ENCODE results near the gene EVI5. TPM values are rescaled to one million over a fixed set of nuclear protein-coding genes. Genes with fewer than 3 reads are reported as not detected.

The EVI5 gene
- total RNA-seq, 1 donor from 2014 or later = 80.4 TPM

- peak overlapping the region; percentile 34 for H3K4me2 ChIP-seq (ENCODE audit: low read length)
- no peak overlapping the region for H2AFZ ChIP-seq (ENCODE audit: low read depth, low read length)
- no peak for TF ChIP-seq CTCF (IDR thresholded peaks at IDR 0.05; ENCODE audit: insufficient read depth, low read depth, low read length)
- TF ChIP-seq EZH2 (IDR thresholded peaks at IDR 0.05; ENCODE audit: insufficient read depth, low read length) = no peak
- H3K79me2 ChIP-seq (ENCODE audit: insufficient read depth, low read length) = peaks cover 80% of the 10 kb centered on the region
- peaks cover 27% of the 10 kb centered on the region for H3K4me1 ChIP-seq (ENCODE audit: insufficient read depth, low read length)
- no peaks in the 10 kb centered on the region for H3K9me3 ChIP-seq (ENCODE audit: insufficient read depth, low read depth, low read length)
- H3K4me3 ChIP-seq (ENCODE audit: insufficient read depth, low read depth, low read length) = no peak overlapping the region
- Mint-ChIP-seq H3K27me3 (ENCODE audit: low read depth, unreplicated experiment) (no peaks in the 10 kb centered on the region), H3K9me3 (ENCODE audit: unreplicated experiment) (no peaks in the 10 kb centered on the region), H3K27ac (ENCODE audit: unreplicated experiment) (peak overlapping the region; percentile 83), H3K36me3 (ENCODE audit: low read depth, unreplicated experiment) (peaks cover 6% of the 10 kb centered on the region), H3K4me3 (ENCODE audit: unreplicated experiment) (no peak overlapping the region), H3K4me1 (ENCODE audit: low read depth, unreplicated experiment) (peaks cover 14% of the 10 kb centered on the region)
- H3K27ac ChIP-seq (ENCODE audit: low read depth, low read length) = peak overlapping the region; percentile 19
- no peaks in the 10 kb centered on the region for H3K36me3 ChIP-seq (ENCODE audit: insufficient read depth, low read length)
- no peaks in the 10 kb centered on the region for H3K27me3 ChIP-seq (ENCODE audit: insufficient read depth, low read length)
- FAIRE-seq (peak; percentile 56), DNase-seq (ENCODE audit: low read depth) (peak; percentile 84)
- no peak overlapping the region for H3K9ac ChIP-seq (ENCODE audit: low read length)
- H4K20me1 ChIP-seq (ENCODE audit: insufficient read depth, low read length) = peaks cover 41% of the 10 kb centered on the region
Observed at GRCh38 chr1:92754000-92754718, 30.7 kb downstream of the EVI5 start.

GRCh38 chr1:92752719-92753118 lies 32.2 kb downstream of the EVI5 start:
- Mint-ChIP-seq H3K27me3 (ENCODE audit: low read depth, unreplicated experiment) (no peaks in the 10 kb centered on the region), H3K9me3 (ENCODE audit: unreplicated experiment) (no peaks in the 10 kb centered on the region), H3K4me3 (ENCODE audit: unreplicated experiment) (no peak overlapping the region), H3K36me3 (ENCODE audit: low read depth, unreplicated experiment) (peaks cover 6% of the 10 kb centered on the region), H3K27ac (ENCODE audit: unreplicated experiment) (peak overlapping the region; percentile 48), H3K4me1 (ENCODE audit: low read depth, unreplicated experiment) (peaks cover 22% of the 10 kb centered on the region)
- TF ChIP-seq CTCF (IDR thresholded peaks at IDR 0.05; ENCODE audit: insufficient read depth, low read depth, low read length) (no peak), EZH2 (IDR thresholded peaks at IDR 0.05; ENCODE audit: insufficient read depth, low read length) (no peak)
- H3K4me3 ChIP-seq (ENCODE audit: insufficient read depth, low read depth, low read length) = no peak overlapping the region
- H3K27ac ChIP-seq (ENCODE audit: low read depth, low read length) = peak overlapping the region; percentile 52
- H4K20me1 ChIP-seq (ENCODE audit: insufficient read depth, low read length) = peaks cover 51% of the 10 kb centered on the region
- H3K27me3 ChIP-seq (ENCODE audit: insufficient read depth, low read length) = no peaks in the 10 kb centered on the region
- peak; percentile 65 for FAIRE-seq
- peak overlapping the region; percentile 41 for H3K4me2 ChIP-seq (ENCODE audit: low read length)
- peaks cover 27% of the 10 kb centered on the region for H3K4me1 ChIP-seq (ENCODE audit: insufficient read depth, low read length)
- no peaks in the 10 kb centered on the region for H3K36me3 ChIP-seq (ENCODE audit: insufficient read depth, low read length)
- H3K79me2 ChIP-seq (ENCODE audit: insufficient read depth, low read length) = peaks cover 78% of the 10 kb centered on the region
- H2AFZ ChIP-seq (ENCODE audit: low read depth, low read length) = no peak overlapping the region
- H3K9me3 ChIP-seq (ENCODE audit: insufficient read depth, low read depth, low read length) = no peaks in the 10 kb centered on the region
- DNase-seq (ENCODE audit: low read depth) = peak; percentile 66
- peak overlapping the region; percentile 29 for H3K9ac ChIP-seq (ENCODE audit: low read length)

GRCh38 chr1:92749024-92749634 lies 35.8 kb downstream of the EVI5 start:
- Mint-ChIP-seq H3K4me1 (ENCODE audit: low read depth, unreplicated experiment) (peaks cover 23% of the 10 kb centered on the region), H3K36me3 (ENCODE audit: low read depth, unreplicated experiment) (peaks cover 2% of the 10 kb centered on the region), H3K9me3 (ENCODE audit: unreplicated experiment) (no peaks in the 10 kb centered on the region), H3K27me3 (ENCODE audit: low read depth, unreplicated experiment) (no peaks in the 10 kb centered on the region), H3K27ac (ENCODE audit: unreplicated experiment) (no peak overlapping the region), H3K4me3 (ENCODE audit: unreplicated experiment) (no peak overlapping the region)
- H3K4me1 ChIP-seq (ENCODE audit: insufficient read depth, low read length) = peaks cover 16% of the 10 kb centered on the region
- H3K27ac ChIP-seq (ENCODE audit: low read depth, low read length) = no peak overlapping the region
- no peaks in the 10 kb centered on the region for H3K36me3 ChIP-seq (ENCODE audit: insufficient read depth, low read length)
- peaks cover 43% of the 10 kb centered on the region for H4K20me1 ChIP-seq (ENCODE audit: insufficient read depth, low read length)
- TF ChIP-seq CTCF (IDR thresholded peaks at IDR 0.05; ENCODE audit: insufficient read depth, low read depth, low read length) (peak; percentile 58), EZH2 (IDR thresholded peaks at IDR 0.05; ENCODE audit: insufficient read depth, low read length) (no peak)
- no peaks in the 10 kb centered on the region for H3K9me3 ChIP-seq (ENCODE audit: insufficient read depth, low read depth, low read length)
- no peak overlapping the region for H3K4me3 ChIP-seq (ENCODE audit: insufficient read depth, low read depth, low read length)
- no peak overlapping the region for H2AFZ ChIP-seq (ENCODE audit: low read depth, low read length)
- no peaks in the 10 kb centered on the region for H3K27me3 ChIP-seq (ENCODE audit: insufficient read depth, low read length)
- no peak overlapping the region for H3K9ac ChIP-seq (ENCODE audit: low read length)
- FAIRE-seq = no peak
- peak; percentile 37 for DNase-seq (ENCODE audit: low read depth)
- H3K79me2 ChIP-seq (ENCODE audit: insufficient read depth, low read length) = peaks cover 79% of the 10 kb centered on the region
- no peak overlapping the region for H3K4me2 ChIP-seq (ENCODE audit: low read length)
